Measurements from ENCODE around the gene CLIC5.

GRCh38 chr6:46035242-46035641, 19.6 kb upstream of the CLIC5 start:
- TF ChIP-seq POLR2A (IDR thresholded peaks at IDR 0.05; ENCODE audit: low read length) (no peak), GATA1 (IDR thresholded peaks at IDR 0.05; ENCODE audit: low read depth, low read length) (no peak)
